Stimulated activated CD4-positive, alpha-beta T cell treated with anti-CD3 and anti-CD28 coated beads, Interleukin-12 subunit alpha, Interleukin-12 subunit beta, amount 100 ng/mL, for 4 hours (primary cell): Measurements from ENCODE around the gene BATF3.
"Not testable (repeated sequence)": the region's sequence is repeated elsewhere in the genome, so short reads cannot be mapped to it uniquely, and the experiment has no call there.

ENCODE experiments used
- DNase-seq: peaks from one replicate; pipeline ENCODE4 v3.0.0-alpha.2; 2020

BATF3 gene

GRCh38 chr1:212652609-212653008 lies 47.0 kb downstream of the BATF3 start:
- DNase-seq = no peak

DNA sequence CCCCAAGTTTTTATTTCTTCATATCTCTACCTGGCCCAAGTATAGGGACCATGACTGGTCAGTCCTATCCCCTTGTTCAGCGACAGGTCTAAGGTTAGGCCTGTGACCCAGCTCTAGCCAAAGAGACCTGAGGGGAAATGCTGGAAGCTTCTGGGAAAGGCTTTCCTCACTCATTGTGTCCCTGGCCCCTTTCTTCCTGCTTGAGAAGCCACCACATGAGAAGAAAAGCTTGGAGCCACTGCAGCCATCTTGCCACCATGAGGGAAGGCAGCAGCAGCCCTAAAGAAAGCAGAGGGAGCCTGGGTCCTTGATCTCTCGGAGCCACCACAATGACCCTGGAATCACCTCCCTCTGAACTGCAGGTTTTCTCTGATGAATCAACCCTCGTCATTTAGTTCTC lies 47.7 kb downstream of the BATF3 start:
- no peak for DNase-seq

DNA sequence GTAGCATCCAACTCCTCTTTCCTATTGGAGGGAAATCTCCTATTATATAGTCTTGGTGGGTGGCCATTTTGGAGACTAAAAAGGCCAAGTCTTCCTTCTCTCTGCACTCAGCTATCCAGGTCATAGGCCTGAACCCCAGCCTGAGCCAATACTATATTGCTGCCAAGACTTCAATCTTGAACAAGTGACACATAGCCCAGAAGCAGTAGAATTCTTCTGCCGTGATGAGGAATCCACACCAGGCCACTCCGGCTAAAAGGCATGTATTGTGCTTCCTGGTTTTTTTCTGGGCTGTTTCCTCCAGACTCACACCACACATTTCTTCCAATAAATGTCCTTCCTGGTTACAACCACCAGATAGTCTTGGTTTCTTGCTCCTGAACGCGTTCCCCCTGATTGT lies 48.1 kb downstream of the BATF3 start:
- DNase-seq = no peak

- no peak for DNase-seq
Measured at GRCh38 chr1:212650228-212650627, 49.4 kb downstream of the BATF3 start.

GRCh38 chr1:212649020-212649419 lies 50.6 kb downstream of the BATF3 start:
- no peak for DNase-seq

DNA sequence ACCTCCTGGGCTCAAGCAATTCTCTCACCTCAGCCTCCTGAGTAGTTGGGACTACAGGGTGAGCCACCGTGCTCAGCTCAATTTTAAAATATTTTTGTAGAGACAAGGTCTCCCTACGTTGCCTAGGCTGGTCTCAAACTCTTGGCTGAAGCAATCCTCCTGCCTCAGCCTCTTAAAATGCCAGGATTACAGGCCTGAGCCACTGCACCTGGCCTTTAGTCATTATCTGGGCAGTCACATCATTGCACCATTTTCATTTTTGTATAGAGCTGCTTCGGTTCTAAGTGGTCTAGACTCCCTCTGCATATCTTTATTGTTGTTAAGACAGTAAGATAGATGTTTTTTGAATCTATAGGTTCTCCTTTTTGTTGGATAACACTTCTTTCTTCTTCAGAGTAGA lies 51.2 kb downstream of the BATF3 start:
- DNase-seq = no peak

DNA sequence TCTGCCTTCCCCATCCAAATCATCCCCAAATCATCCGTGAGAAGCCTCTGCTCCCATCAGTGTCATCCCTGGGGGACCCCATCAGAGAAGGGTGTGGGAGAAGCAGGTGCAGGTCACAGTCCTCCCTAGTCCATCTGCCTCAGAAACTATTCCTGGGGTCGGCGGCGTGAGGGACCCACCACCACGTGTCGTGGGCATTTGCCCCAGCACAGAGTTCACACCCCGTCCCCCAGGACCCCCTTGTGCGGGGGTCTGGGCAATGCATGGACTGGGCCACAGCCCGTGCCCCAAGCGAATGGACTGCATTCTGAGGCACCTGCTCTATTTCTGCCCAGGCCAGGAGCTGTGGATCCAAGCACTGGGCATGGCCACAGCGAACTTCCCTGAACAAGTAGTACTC lies 52.6 kb downstream of the BATF3 start:
- DNase-seq = no peak

DNA sequence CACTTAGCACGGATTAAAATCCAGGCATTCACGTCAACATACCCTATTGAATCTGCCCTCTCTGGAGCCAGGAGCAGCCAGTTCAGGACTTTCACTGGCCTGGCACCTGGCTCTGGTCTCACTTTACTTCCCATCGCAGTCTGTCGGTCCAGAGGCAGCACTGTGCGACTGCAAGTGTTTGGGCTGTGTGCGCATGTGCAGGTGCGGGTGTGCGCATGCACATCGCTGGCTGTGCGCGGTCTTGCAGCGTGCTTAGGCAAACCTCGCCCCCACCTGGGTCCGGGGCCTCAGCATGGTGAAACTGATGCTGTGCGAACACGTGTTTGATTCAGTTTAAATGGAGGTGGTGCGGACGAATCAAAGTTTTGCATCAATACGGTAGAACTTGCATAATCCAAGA lies 53.1 kb downstream of the BATF3 start:
- DNase-seq = no peak

DNA sequence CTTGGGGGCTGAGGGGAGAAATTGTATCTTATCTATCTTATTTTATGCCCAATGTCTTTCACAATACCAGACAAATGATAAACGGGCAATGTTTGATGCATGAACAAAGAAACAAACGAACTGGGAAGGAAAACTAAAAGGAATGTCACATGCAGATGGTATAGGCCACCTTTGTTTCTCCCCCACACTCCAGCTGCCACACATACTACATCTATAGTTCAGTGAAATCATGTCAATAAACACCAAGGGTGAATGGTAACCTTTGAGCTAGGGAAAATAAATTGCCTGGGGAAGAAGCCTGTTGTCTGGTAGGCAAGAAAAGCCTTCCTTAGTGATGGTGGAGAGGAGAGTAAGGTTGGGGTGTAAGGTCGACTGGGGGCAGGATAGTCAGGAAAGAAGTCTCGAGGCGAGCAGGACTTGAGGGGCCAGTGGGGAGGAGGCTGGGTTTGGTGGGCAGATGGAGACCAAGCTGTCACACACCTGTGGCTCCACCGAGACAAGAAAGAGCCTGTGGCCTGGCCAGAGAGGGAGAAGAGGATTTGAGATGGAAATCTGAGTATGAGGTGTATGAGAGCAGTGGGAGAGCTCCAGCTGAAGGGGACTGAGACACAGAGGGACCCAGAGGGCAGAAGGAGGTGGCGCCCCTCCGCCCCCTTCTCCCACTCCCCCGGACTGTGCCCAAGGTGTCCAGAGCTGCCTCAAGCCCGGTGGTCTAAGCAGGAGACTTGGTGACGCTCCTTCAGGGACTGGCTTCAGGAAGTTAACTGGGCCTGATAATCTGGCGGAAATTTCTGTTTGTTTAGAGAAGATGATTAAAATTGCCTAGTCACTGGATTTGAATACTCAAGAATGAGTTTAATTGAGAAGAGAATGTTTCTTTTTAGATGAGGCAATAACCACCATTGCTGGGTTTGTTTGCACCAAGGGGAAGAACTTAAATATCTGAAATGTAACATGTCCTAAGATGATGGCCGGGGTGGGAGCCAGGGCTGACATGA lies 53.8 kb downstream of the BATF3 start:
- DNase-seq = no peak

DNA sequence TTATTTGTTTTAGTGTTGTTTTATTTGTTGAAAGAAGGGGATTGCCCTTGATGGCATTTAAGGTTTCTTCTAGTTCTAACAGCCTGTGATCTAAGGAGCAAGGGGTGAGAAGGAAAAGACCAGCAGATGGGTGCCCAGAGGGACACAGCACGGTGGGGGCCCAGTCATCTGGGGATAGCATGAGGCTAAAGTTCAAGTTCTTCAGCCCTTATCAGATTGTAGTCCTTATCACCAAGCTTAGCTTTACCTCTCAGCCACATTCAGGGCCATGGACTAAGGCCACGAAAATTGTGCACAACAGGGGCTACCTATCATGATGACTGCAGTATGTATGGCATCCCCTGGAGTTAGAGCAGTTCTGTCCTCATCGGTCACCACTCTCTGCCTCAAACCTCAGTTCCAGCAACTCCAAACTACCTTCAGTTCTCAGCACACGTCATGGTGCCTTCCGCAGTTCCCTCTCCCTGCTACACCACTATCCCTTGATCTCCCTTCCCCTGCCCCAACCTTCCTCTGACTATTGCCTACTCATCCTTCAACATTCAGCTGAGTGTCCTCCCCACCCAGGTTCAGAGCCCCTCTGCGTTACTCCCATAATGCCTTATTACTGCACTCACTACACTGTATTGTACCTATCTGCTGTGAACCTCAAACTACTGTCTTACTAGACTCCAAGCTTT lies 54.6 kb downstream of the BATF3 start:
- no peak for DNase-seq

GRCh38 chr1:212643877-212644276 lies 55.8 kb downstream of the BATF3 start:
- no peak for DNase-seq

- no peak for DNase-seq
Measured at GRCh38 chr1:212641956-212642355, 57.7 kb downstream of the BATF3 start.

- no peak for DNase-seq
Measured at GRCh38 chr1:212640223-212640878, 59.3 kb downstream of the BATF3 start.

DNA sequence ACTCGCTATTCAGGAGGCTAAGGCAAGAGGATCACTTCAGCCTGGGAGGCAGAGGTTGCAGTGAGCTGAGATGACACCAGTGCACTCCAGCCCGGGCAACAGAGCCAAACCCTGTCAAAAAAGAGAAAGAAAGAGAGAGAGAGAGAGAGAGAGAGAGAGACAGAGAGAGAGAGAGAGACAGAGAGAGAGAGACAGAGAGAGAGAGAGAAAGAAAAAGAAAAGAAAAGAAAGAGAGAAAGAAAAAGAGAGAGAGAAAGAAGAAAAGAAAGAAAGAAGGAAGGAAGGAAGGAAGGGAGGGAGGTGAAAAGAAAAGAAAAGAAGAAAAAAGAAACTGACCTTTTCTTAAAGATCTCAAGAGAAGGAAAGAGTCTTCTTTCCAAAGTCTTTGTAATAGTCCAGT lies 60.1 kb downstream of the BATF3 start:
- not testable (repeated sequence) for DNase-seq

GRCh38 chr1:212638492-212639151 lies 61.0 kb downstream of the BATF3 start:
- no peak for DNase-seq

GRCh38 chr1:212637902-212638301 lies 61.7 kb downstream of the BATF3 start:
- no peak for DNase-seq
